Naive thymus-derived CD4-positive, alpha-beta T cell (primary cell): ENCODE measurements around the gene UBE2D2. TPM values are rescaled to one million over a fixed set of nuclear protein-coding genes. Genes with fewer than 3 reads are reported as not detected.
"Not testable (repeated sequence)": the region's sequence is repeated elsewhere in the genome, so short reads cannot be mapped to it uniquely, and the experiment has no call there.

ENCODE experiments used
- ATAC-seq: fragments of 150-1000 bp; cut with Tn5 transposase; 2 replicates; pipeline ENCODE4 v1.10.0; 2021; ENCODE audit warnings: mild to moderate bottlenecking, moderate library complexity
- CTCF ChIA-PET: fragments of 350-600 bp; sonication (Branson Sonifier 250); formaldehyde crosslinking; loops from one replicate; lab custom pipeline; 2021; ENCODE audit warnings: antibody characterized with exemption; lab: Charles Lee
- POLR2A ChIA-PET: fragments of 350-600 bp; sonication (Branson Sonifier 250); formaldehyde crosslinking; loops from one replicate; lab custom pipeline; 2021; ENCODE audit warnings: antibody characterized with exemption, inconsistent platforms; lab: Charles Lee
- DNase-seq, 9 donors: peaks; one replicate each; pipeline versions ENCODE4 v3.0.0 to v3.0.0-alpha.2; 2020 to 2022; ENCODE audit warnings: mixed read lengths in 1 of 9
- H3K27ac ChIP-seq: one replicate; pipeline ENCODE4 v1.7.0; 2013; ENCODE audit warnings: mild to moderate bottlenecking, low read depth, low read length, moderate library complexity
- H3K27me3 ChIP-seq, 2 donors: one replicate each; pipeline ENCODE4 v1.7.0; 2013; ENCODE audit warnings: low read length in 2 of 2, mild to moderate bottlenecking in 2 of 2, moderate library complexity in 2 of 2; ENCODE audit not compliant: control insufficient read depth in 2 of 2, insufficient read depth in 2 of 2
- H3K36me3 ChIP-seq, 3 experiments: 1 replicate in 2 of 3; 2 replicates in 1 of 3; pipeline ENCODE4 v1.7.0; 2013; ENCODE audit warnings: low read length in 3 of 3, mild to moderate bottlenecking in 3 of 3, moderate library complexity in 1 of 3; ENCODE audit not compliant: insufficient read depth in 3 of 3, control insufficient read depth in 2 of 3
- H3K4me1 ChIP-seq, 2 donors: one replicate each; pipeline ENCODE4 v1.7.0; 2013; ENCODE audit warnings: low read length in 2 of 2, mild to moderate bottlenecking in 2 of 2, moderate library complexity in 1 of 2; ENCODE audit not compliant: control insufficient read depth in 2 of 2, insufficient read depth in 2 of 2
- H3K4me3 ChIP-seq: 2 replicates; pipeline ENCODE4 v1.7.0; 2013; ENCODE audit warnings: mild to moderate bottlenecking, low read length
- H3K9me3 ChIP-seq, 3 experiments: 1 replicate in 2 of 3; 2 replicates in 1 of 3; pipeline ENCODE4 v1.7.0; 2013; ENCODE audit warnings: low read length in 3 of 3; ENCODE audit not compliant: control insufficient read depth in 2 of 3
- H3K27ac Mint-ChIP-seq, 9 donors: one replicate each; pipeline ENCODE4 v1.8.0; 2020 to 2022; ENCODE audit warnings: mixed read lengths in 9 of 9, mild to moderate bottlenecking in 8 of 9, moderate library complexity in 5 of 9, inconsistent platforms in 2 of 9
- H3K27me3 Mint-ChIP-seq, 5 donors: one replicate each; pipeline ENCODE4 v1.8.0; 2021 to 2022; ENCODE audit warnings: mixed read lengths in 5 of 5, mild to moderate bottlenecking in 1 of 5
- H3K36me3 Mint-ChIP-seq, 5 donors: one replicate each; pipeline ENCODE4 v1.8.0; 2020 to 2022; ENCODE audit warnings: mixed read lengths in 5 of 5, mild to moderate bottlenecking in 3 of 5, inconsistent platforms in 1 of 5
- H3K4me1 Mint-ChIP-seq, 7 donors: one replicate each; pipeline ENCODE4 v1.8.0; 2020 to 2022; ENCODE audit warnings: mixed read lengths in 7 of 7, mild to moderate bottlenecking in 3 of 7, inconsistent platforms in 1 of 7
- H3K4me3 Mint-ChIP-seq, 10 donors: one replicate each; pipeline ENCODE4 v1.8.0; 2020 to 2022; ENCODE audit warnings: mild to moderate bottlenecking in 10 of 10, mixed read lengths in 10 of 10, moderate library complexity in 6 of 10, inconsistent platforms in 2 of 10
- H3K9me3 Mint-ChIP-seq, 11 donors: one replicate each; pipeline ENCODE4 v1.8.0; 2020 to 2022; ENCODE audit warnings: mixed read lengths in 11 of 11, mild to moderate bottlenecking in 4 of 11, inconsistent platforms in 1 of 11, moderate library complexity in 1 of 11
- intact Hi-C, 2 donors: fragments of 100-400 bp; cut with micrococcal nuclease; formaldehyde crosslinking; loops; one replicate each; pipeline ENCODE4 v1.15.1; 2023
- polyA plus RNA-seq, 2 donors: library from polyadenylated mRNA; unstranded; fragments of 300-500 nt; fragmentation: Illumina TruSeq; gene quantifications; one replicate each; pipeline ENCODE4 v1.2.3, GENCODE V29; 2021
- total RNA-seq, 6 experiments: library from RNA in 5 of 6; stranded (reverse) in 5 of 6; gene quantifications; 1 replicate in 5 of 6; 2 replicates in 1 of 6; pipeline ENCODE4 v1.2.3 and lab custom pipeline; 2021 to 2026

Gene UBE2D2
- total and polyA plus RNA-seq, 7 experiments from 2014 or later = 145 to 343 (median 210) TPM

DNA sequence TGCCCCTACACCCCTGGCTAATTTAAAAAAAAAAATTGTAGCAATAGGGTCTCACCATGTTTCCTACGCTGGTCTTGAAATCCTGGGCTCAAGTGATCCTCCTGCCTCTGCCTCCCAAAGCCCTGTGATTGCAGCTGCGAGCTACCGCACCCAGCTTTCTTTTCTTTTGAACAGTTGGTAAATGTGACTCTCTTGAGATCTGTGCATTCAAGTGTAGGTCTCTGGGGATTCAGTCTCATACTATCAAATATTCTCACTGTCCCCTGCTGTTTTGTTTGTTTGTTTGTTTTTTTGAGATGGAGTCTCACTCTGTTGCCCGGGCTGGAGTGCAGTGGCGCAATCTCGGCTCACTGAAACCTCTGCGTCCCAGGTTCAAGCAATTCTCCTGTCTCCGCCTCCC, 44.7 kb downstream of the UBE2D2 start:
- ChIA-PET POLR2A (interaction anchor here (0.6 to 1.4 kb wide), 2 partner anchors 18 to 1144 kb away, joined by 3 read pairs; no protein-coding TSS in a partner anchor), CTCF (interaction anchor here (0.6 kb wide), 1 partner anchor 28 kb away, joined by 3 read pairs; no protein-coding TSS in a partner anchor)
- peak overlapping the region in 7 of 9 donors; percentile 6 to 54 (median 22) for H3K27ac Mint-ChIP-seq
- no peak for DNase-seq
- H3K4me3 Mint-ChIP-seq = no peak overlapping the region
- no peaks in the 10 kb centered on the region for H3K9me3 Mint-ChIP-seq
- no peaks in the 10 kb centered on the region for H3K27me3 Mint-ChIP-seq
- Histone ChIP-seq H3K4me3 (no peak overlapping the region), H3K9me3 (no peaks in the 10 kb centered on the region), H3K27ac (no peak overlapping the region), H3K36me3 (peaks cover 7 to 44% (median 19%) of the 10 kb centered on the region in 3 experiments), H3K27me3 (no peaks in the 10 kb centered on the region), H3K4me1 (no peaks in the 10 kb centered on the region)
- intact Hi-C loops = no loop called here
- ATAC-seq = no peak
- peaks cover 0 to 11% (median 7%) of the 10 kb centered on the region in 5 donors for H3K36me3 Mint-ChIP-seq
- H3K4me1 Mint-ChIP-seq = peaks cover 8 to 37% (median 19%) of the 10 kb centered on the region in 7 donors

DNA sequence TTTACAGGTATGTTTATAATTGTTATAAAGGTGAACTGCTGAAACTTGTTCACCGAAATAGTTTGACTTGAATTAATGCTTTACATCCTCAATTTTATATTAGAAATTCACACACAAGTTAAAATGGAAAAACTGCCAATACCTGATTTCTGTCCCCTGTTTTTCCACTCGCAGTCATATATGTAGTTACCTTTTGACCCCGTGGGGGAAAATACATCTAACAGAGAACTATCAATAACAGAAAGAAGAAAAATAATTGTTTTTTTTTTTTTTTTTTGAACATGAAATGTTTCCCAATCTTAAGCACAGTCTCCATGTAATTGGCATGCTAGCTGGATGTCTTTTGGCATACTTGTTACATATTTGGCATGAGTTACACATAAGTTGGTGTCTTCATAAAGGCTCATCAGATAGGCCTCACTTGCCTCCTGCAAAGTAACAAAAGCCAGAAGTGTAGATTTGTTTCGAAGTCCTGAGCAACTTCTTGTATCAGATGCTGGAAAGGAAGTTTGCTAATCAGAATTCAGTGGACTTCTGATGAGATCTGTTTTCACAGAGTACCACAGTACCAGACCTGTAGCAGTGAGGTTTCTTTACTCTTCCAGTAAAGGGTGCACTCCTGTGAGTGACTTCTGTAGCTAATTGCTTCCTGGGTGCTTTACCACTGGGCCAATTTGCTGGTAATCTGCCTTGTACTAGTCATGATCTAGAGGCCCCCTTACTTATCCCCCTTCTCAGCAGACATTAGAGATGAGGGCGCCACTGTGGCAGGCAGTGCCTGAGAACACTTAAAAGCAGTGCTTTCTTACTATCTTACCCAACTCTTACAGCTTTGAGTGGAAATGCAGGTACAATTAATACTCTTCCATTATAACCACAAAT, 50.8 kb downstream of the UBE2D2 start:
- Mint-ChIP-seq H3K9me3 (no peaks in the 10 kb centered on the region), H3K27me3 (no peaks in the 10 kb centered on the region), H3K27ac (peak overlapping the region in 8 of 9 donors; percentile 7 to 75 (median 56)), H3K4me1 (peaks cover 7 to 48% (median 30%) of the 10 kb centered on the region in 7 donors), H3K36me3 (peaks cover 0 to 4% (median 2%) of the 10 kb centered on the region in 5 donors), H3K4me3 (no peak overlapping the region)
- peaks cover 0 to 4% of the 10 kb centered on the region in 2 donors for H3K4me1 ChIP-seq
- no peak overlapping the region for H3K4me3 ChIP-seq
- DNase-seq (no peak), ATAC-seq (no peak)
- POLR2A ChIA-PET = interaction anchor here (1.2 kb wide), 1 partner anchor 46 kb away, joined by 3 read pairs; no protein-coding TSS in a partner anchor
- no peaks in the 10 kb centered on the region for H3K9me3 ChIP-seq
- no peaks in the 10 kb centered on the region for H3K27me3 ChIP-seq
- intact Hi-C loops = loop anchor here (5.0 kb wide), 1 partner anchor 35 kb away; no protein-coding TSS in a partner anchor
- CTCF ChIA-PET = interaction anchor here (0.6 to 1.4 kb wide), 3 partner anchors 11 to 189 kb away, joined by 3 to 9 read pairs (median 3); no protein-coding TSS in a partner anchor
- H3K36me3 ChIP-seq = peaks cover 0 to 23% (median 6%) of the 10 kb centered on the region in 3 experiments
- no peak overlapping the region for H3K27ac ChIP-seq

DNA sequence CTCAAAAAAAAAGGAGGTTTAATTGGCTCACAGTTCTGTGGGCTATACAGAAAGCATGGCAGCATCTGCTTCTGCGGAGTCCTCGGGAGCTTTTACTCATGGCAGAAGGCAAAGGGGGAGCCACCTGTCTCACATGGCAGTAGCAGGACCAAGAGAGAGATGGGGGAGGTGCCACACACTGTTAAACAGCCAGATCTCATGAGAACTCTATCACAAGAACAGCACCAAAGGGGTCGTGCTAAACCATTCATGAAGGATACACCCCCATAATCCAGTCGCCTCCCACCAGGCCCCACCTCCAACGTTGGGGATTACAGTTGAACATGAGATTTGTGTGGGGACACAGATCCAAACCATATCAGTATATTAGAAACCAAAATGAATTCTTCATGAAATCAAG, 58.7 kb downstream of the UBE2D2 start:
- Mint-ChIP-seq H3K9me3 (no peaks in the 10 kb centered on the region), H3K4me3 (no peak overlapping the region), H3K27me3 (no peaks in the 10 kb centered on the region), H3K27ac (peak overlapping the region in 3 of 9 donors; percentile 25 to 60 (median 54)), H3K36me3 (peaks cover 0 to 41% (median 19%) of the 10 kb centered on the region in 5 donors), H3K4me1 (peaks cover 3 to 14% (median 8%) of the 10 kb centered on the region in 7 donors)
- ChIA-PET CTCF (interaction anchor here (0.7 to 1.8 kb wide), 2 partner anchors 12 to 145 kb away, joined by 4 to 9 read pairs; no protein-coding TSS in a partner anchor), POLR2A (interaction anchor here (1.0 kb wide), 1 partner anchor 102 kb away, joined by 3 read pairs; no protein-coding TSS in a partner anchor)
- ATAC-seq (no peak), DNase-seq (no peak)
- H3K4me1 ChIP-seq = no peaks in the 10 kb centered on the region
- no peak overlapping the region for H3K4me3 ChIP-seq
- H3K36me3 ChIP-seq = peaks cover 4 to 68% (median 4%) of the 10 kb centered on the region in 3 experiments
- intact Hi-C loops = no loop called here
- no peaks in the 10 kb centered on the region for H3K9me3 ChIP-seq
- no peak overlapping the region for H3K27ac ChIP-seq
- H3K27me3 ChIP-seq = no peaks in the 10 kb centered on the region

DNA sequence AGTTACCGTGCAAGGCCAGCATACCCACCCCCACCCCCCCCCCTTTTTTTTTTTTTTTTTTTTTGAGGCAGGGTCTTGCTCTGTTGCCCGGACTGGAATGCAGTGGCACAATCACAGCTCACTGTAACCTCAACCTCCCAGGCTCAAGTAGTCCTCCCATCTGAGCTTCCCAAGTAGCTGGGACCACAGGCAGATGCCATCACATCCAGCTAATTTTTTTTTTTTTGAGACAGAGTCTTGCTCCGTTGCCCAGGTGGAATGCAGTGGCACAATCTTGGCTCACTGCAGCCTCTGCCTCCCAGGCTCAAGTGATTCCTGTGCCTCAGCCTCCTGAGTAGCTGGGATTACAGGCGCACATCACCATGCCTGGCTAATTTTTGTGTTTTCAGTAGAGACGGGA, 64.3 kb downstream of the UBE2D2 start:
- DNase-seq, H3K4me3 ChIP-seq, H3K4me3 Mint-ChIP-seq, H3K27ac Mint-ChIP-seq, ATAC-seq, H3K4me1 ChIP-seq, H3K4me1 Mint-ChIP-seq, H3K27me3 ChIP-seq, H3K9me3 ChIP-seq, H3K9me3 Mint-ChIP-seq, H3K27ac ChIP-seq, H3K27me3 Mint-ChIP-seq, intact Hi-C loops: not testable (repeated sequence)
- CTCF ChIA-PET = interaction anchor here (0.6 to 0.9 kb wide), 3 partner anchors 51 to 140 kb away, joined by 3 read pairs; partner anchors contain the start of gene UBE2D2
- H3K36me3 Mint-ChIP-seq = peaks cover 0 to 37% (median 23%) of the 10 kb centered on the region in 5 donors
- H3K36me3 ChIP-seq = peaks cover 10 to 79% (median 15%) of the 10 kb centered on the region in 3 experiments
- POLR2A ChIA-PET = interaction anchor here (0.7 kb wide), 1 partner anchor 13 kb away, joined by 3 read pairs; no protein-coding TSS in a partner anchor

DNA sequence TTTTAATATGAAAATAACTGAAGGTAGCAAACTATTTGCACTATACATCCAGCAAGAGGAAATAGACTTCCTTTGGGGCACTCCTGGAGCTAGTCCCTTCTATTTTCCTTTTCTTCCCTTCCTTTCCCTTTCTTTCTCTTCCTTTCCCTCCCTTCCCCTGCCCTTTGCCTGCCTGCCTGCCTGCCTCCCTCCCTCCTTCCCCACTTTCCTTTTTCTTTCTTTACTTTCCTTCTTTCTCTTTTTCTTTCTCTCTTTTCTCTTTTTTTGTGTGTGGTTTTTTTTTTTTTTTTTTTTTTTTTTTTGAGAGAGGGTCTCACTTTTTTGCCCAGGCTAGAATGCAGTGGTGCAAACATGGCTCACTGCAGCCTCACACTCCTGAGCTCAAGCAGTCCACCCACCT, 69.7 kb downstream of the UBE2D2 start:
- peaks cover 13 to 28% (median 21%) of the 10 kb centered on the region in 7 donors for H3K4me1 Mint-ChIP-seq
- peaks cover 0 to 20% (median 12%) of the 10 kb centered on the region in 5 donors for H3K36me3 Mint-ChIP-seq
- Histone ChIP-seq H3K27ac (no peak overlapping the region), H3K4me1 (peaks cover 9 to 11% of the 10 kb centered on the region in 2 donors), H3K27me3 (no peaks in the 10 kb centered on the region), H3K36me3 (peaks cover 6 to 38% (median 11%) of the 10 kb centered on the region in 3 experiments), H3K9me3 (no peaks in the 10 kb centered on the region), H3K4me3 (no peak overlapping the region)
- H3K9me3 Mint-ChIP-seq = no peaks in the 10 kb centered on the region
- CTCF ChIA-PET = interaction anchor here (1.7 to 4.6 kb wide), 3 partner anchors 10 to 136 kb away, joined by 9 to 51 read pairs (median 21); no protein-coding TSS in a partner anchor
- intact Hi-C loops = loop anchor here (5.0 to 10.0 kb wide), 4 partner anchors 54 to 214 kb away; no protein-coding TSS in a partner anchor
- H3K27me3 Mint-ChIP-seq = no peaks in the 10 kb centered on the region
- ATAC-seq (no peak), DNase-seq (no peak)
- no peak overlapping the region for H3K4me3 Mint-ChIP-seq
- POLR2A ChIA-PET = interaction anchor here (0.7 to 1.6 kb wide), 2 partner anchors 56 to 71 kb away, joined by 3 read pairs; no protein-coding TSS in a partner anchor
- peak overlapping the region in 4 of 9 donors; percentile 33 to 74 (median 46) for H3K27ac Mint-ChIP-seq
